ENCODE measurements around the gene DDX27. TPM values are rescaled to one million over a fixed set of nuclear protein-coding genes. Genes with fewer than 3 reads are reported as not detected.

Gene DDX27
- total RNA-seq, 1 donor, result 34.0 TPM

- Histone ChIP-seq H3K27me3 (ENCODE audit: insufficient read depth, low read length) (no peaks in the 10 kb centered on the region), H3K27ac (ENCODE audit: low read depth, low read length) (no peak overlapping the region), H2AFZ (ENCODE audit: low read length) (no peak overlapping the region), H4K20me1 (ENCODE audit: insufficient read depth, low read length) (peaks cover 51% of the 10 kb centered on the region), H3K9me3 (ENCODE audit: low read depth, low read length) (no peaks in the 10 kb centered on the region), H3K4me3 (ENCODE audit: insufficient read depth, low read length) (peak overlapping the region; percentile 25), H3K36me3 (ENCODE audit: insufficient read depth, low read length) (peaks cover 72% of the 10 kb centered on the region), H3K79me2 (ENCODE audit: insufficient read depth, low read length) (peaks cover 94% of the 10 kb centered on the region), H3K4me2 (ENCODE audit: insufficient read depth, low read length) (peak overlapping the region; percentile 44), H3K4me1 (ENCODE audit: insufficient read depth, low read length) (peaks cover 6% of the 10 kb centered on the region)
- no peak for DNase-seq (ENCODE audit: insufficient read length, low spot score, missing footprints)
- no peak for TF ChIP-seq CTCF (IDR thresholded peaks at IDR 0.05; ENCODE audit: extremely low read depth, low read depth, low read length)
These were observed 49.6 kb downstream of the DDX27 start for GRCh38 chr20:49268600-49269365.

GRCh38 chr20:49270177-49270576, 51.0 kb downstream of the DDX27 start:
- Histone ChIP-seq H3K4me2 (ENCODE audit: insufficient read depth, low read length) (no peak overlapping the region), H2AFZ (ENCODE audit: low read length) (no peak overlapping the region), H3K36me3 (ENCODE audit: insufficient read depth, low read length) (peaks cover 69% of the 10 kb centered on the region), H3K27ac (ENCODE audit: low read depth, low read length) (no peak overlapping the region), H3K4me3 (ENCODE audit: insufficient read depth, low read length) (no peak overlapping the region), H3K27me3 (ENCODE audit: insufficient read depth, low read length) (no peaks in the 10 kb centered on the region), H4K20me1 (ENCODE audit: insufficient read depth, low read length) (peaks cover 42% of the 10 kb centered on the region), H3K9me3 (ENCODE audit: low read depth, low read length) (no peaks in the 10 kb centered on the region), H3K79me2 (ENCODE audit: insufficient read depth, low read length) (peaks cover 90% of the 10 kb centered on the region), H3K4me1 (ENCODE audit: insufficient read depth, low read length) (peaks cover 6% of the 10 kb centered on the region)
- no peak for DNase-seq (ENCODE audit: insufficient read length, low spot score, missing footprints)
- TF ChIP-seq CTCF (IDR thresholded peaks at IDR 0.05; ENCODE audit: extremely low read depth, low read depth, low read length), result no peak

GRCh38 chr20:49270736-49271135, 51.5 kb downstream of the DDX27 start:
- Histone ChIP-seq H3K4me3 (ENCODE audit: insufficient read depth, low read length) (no peak overlapping the region), H4K20me1 (ENCODE audit: insufficient read depth, low read length) (peaks cover 45% of the 10 kb centered on the region), H3K27ac (ENCODE audit: low read depth, low read length) (no peak overlapping the region), H3K4me1 (ENCODE audit: insufficient read depth, low read length) (peaks cover 10% of the 10 kb centered on the region), H3K4me2 (ENCODE audit: insufficient read depth, low read length) (no peak overlapping the region), H3K27me3 (ENCODE audit: insufficient read depth, low read length) (no peaks in the 10 kb centered on the region), H2AFZ (ENCODE audit: low read length) (no peak overlapping the region), H3K79me2 (ENCODE audit: insufficient read depth, low read length) (peaks cover 90% of the 10 kb centered on the region), H3K9me3 (ENCODE audit: low read depth, low read length) (no peaks in the 10 kb centered on the region), H3K36me3 (ENCODE audit: insufficient read depth, low read length) (peaks cover 69% of the 10 kb centered on the region)
- no peak for TF ChIP-seq CTCF (IDR thresholded peaks at IDR 0.05; ENCODE audit: extremely low read depth, low read depth, low read length)
- DNase-seq (ENCODE audit: insufficient read length, low spot score, missing footprints), result no peak

GRCh38 chr20:49272654-49273053, 53.4 kb downstream of the DDX27 start:
- H3K79me2 ChIP-seq (ENCODE audit: insufficient read depth, low read length), result peaks cover 90% of the 10 kb centered on the region
- H3K4me2 ChIP-seq (ENCODE audit: insufficient read depth, low read length), result no peak overlapping the region
- no peaks in the 10 kb centered on the region for H3K27me3 ChIP-seq (ENCODE audit: insufficient read depth, low read length)
- peaks cover 47% of the 10 kb centered on the region for H4K20me1 ChIP-seq (ENCODE audit: insufficient read depth, low read length)
- no peaks in the 10 kb centered on the region for H3K9me3 ChIP-seq (ENCODE audit: low read depth, low read length)
- no peak overlapping the region for H2AFZ ChIP-seq (ENCODE audit: low read length)
- H3K4me3 ChIP-seq (ENCODE audit: insufficient read depth, low read length), result no peak overlapping the region
- peaks cover 65% of the 10 kb centered on the region for H3K36me3 ChIP-seq (ENCODE audit: insufficient read depth, low read length)
- DNase-seq (ENCODE audit: insufficient read length, low spot score, missing footprints), result no peak
- no peak overlapping the region for H3K27ac ChIP-seq (ENCODE audit: low read depth, low read length)
- TF ChIP-seq CTCF (IDR thresholded peaks at IDR 0.05; ENCODE audit: extremely low read depth, low read depth, low read length), result no peak
- peaks cover 22% of the 10 kb centered on the region for H3K4me1 ChIP-seq (ENCODE audit: insufficient read depth, low read length)

Data from osteoblast (primary cell).